H1 (cell line): Measurements from ENCODE around the gene LRRC4C.

Experiments used
- HDAC2 ChIP-seq, 2 experiments: fragments of 300-600 bp in 1 of 2; sonication (generic) in 1 of 2; IDR thresholded peaks; 2 replicates each; pipeline ENCODE4 v1.6.1; 2011 to 2012; ENCODE audit warnings: low read depth in 2 of 2, low read length in 2 of 2, mild to moderate bottlenecking in 2 of 2, moderate library complexity in 2 of 2, borderline replicate concordance in 1 of 2, inconsistent platforms in 1 of 2
- KDM1A ChIP-seq: fragments of 200-600, 300-600 bp; sonication (generic); IDR thresholded peaks from 2 replicates; pipeline ENCODE4 v1.7.1; 2016; ENCODE audit warnings: mild to moderate bottlenecking, low read length, borderline replicate concordance
- PHF8 ChIP-seq: fragments of 200-600 bp; sonication (generic); conservative IDR thresholded peaks from 2 replicates; pipeline ENCODE4 v1.7.1; 2012; ENCODE audit warnings: low read depth, mild to moderate bottlenecking, inconsistent platforms, low read length, moderate library complexity
- POLR2A ChIP-seq, 2 experiments: IDR thresholded peaks; 1 replicate in 1 of 2; 2 replicates in 1 of 2; pipeline ENCODE4 v1.6.1; 2011; ENCODE audit warnings: low read depth in 2 of 2, low read length in 2 of 2, mild to moderate bottlenecking in 2 of 2; ENCODE audit errors: control extremely low read depth in 1 of 2
- POLR2AphosphoS5 ChIP-seq: IDR thresholded peaks from 2 replicates; pipeline ENCODE4 v1.6.1; 2011; ENCODE audit warnings: low read depth, low read length
- RAD21 ChIP-seq, 2 experiments: IDR thresholded peaks in 1 of 2; conservative IDR thresholded peaks in 1 of 2; 2 replicates each; pipeline ENCODE4 v1.6.1; 2011; ENCODE audit warnings: low read depth in 2 of 2, low read length in 2 of 2, improper control_type of control experiment in 1 of 2, inconsistent platforms in 1 of 2, mild to moderate bottlenecking in 1 of 2, moderate library complexity in 1 of 2
- RXRA ChIP-seq: IDR thresholded peaks from 2 replicates; pipeline ENCODE4 v1.6.1; 2011; ENCODE audit warnings: low read depth, mild to moderate bottlenecking, low read length, moderate library complexity; ENCODE audit not compliant: insufficient read depth
- SIN3A ChIP-seq, 2 experiments: IDR thresholded peaks in 1 of 2; conservative IDR thresholded peaks in 1 of 2; 2 replicates each; pipeline ENCODE4 v1.6.1; 2011 to 2012; ENCODE audit warnings: low read length in 2 of 2, improper control_type of control experiment in 1 of 2, low read depth in 1 of 2, mild to moderate bottlenecking in 1 of 2
- SP4 ChIP-seq: IDR thresholded peaks from 2 replicates; pipeline ENCODE4 v1.6.1; 2012; ENCODE audit warnings: low read length, inconsistent platforms
- SRF ChIP-seq: IDR thresholded peaks from 2 replicates; pipeline ENCODE4 v1.6.1; 2011; ENCODE audit warnings: mild to moderate bottlenecking, low read depth, low read length, moderate library complexity
- TAF1 ChIP-seq: IDR thresholded peaks from 2 replicates; pipeline ENCODE4 v1.6.1; 2011; ENCODE audit warnings: mild to moderate bottlenecking, low read depth, low read length
- TF ChIP-seq, protein P1 (sequence below): IDR thresholded peaks from 2 replicates; pipeline ENCODE4 v1.6.1; 2012; ENCODE audit warnings: low read length, inconsistent platforms
- TF ChIP-seq, protein P2 (sequence below), 3 experiments: IDR thresholded peaks; 1 replicate in 2 of 3; 2 replicates in 1 of 3; pipeline versions ENCODE4 v1.5.1 to v1.6.1; 2011; ENCODE audit warnings: low read length in 3 of 3, mild to moderate bottlenecking in 3 of 3, inconsistent platforms in 2 of 3, low read depth in 1 of 3, moderate library complexity in 1 of 3; ENCODE audit not compliant: insufficient read depth in 1 of 3; ENCODE audit errors: control extremely low read depth in 1 of 3
- TF ChIP-seq, protein P3 (sequence below): IDR thresholded peaks from 2 replicates; pipeline ENCODE4 v1.6.1; 2012; ENCODE audit warnings: inconsistent platforms

DNA sequence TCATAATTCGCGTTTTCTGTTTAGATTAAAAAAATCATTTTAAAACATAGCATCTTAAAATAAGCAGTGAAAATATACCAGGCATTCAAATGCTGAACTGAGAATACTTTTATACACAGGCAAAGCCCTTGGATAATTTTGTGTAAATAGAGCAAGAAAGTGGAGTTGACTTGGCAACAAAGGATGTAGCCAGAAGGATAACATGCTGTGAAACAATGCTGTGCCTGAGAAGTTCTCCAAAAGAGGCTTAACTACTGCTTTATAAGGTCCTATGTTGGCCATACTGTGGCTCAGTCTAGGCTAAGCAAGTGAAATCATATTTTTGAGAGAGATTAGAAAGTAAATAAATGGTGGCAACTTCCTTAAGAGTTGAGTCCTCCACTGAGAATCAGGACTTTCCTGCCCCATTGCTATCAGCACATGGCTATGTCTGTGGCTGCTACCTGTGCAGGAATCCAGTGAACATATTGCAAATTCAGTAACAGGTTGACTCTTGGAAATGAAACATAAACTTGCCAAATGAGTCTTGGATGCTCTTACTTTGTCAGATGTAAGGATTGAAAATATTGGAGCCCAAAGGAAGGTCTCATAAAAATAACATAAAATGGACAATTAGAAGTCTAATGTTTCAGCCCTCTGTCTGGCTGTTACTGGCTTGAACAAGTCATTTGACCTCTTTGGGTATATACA, 448.9 kb downstream of the LRRC4C start:
- no peak for TF ChIP-seq POLR2A (IDR thresholded peaks at IDR 0.05; ENCODE audit: control extremely low read depth in 1 of 2, low read depth in 2 of 2, low read length in 2 of 2)
- no peak for TF ChIP-seq RXRA
- TF ChIP-seq HDAC2 (IDR thresholded peaks at IDR 0.05; ENCODE audit: borderline replicate concordance in 1 of 2, low read depth in 2 of 2, low read length in 2 of 2): no peak
- TF ChIP-seq SP4: no peak
- TF ChIP-seq, protein P1, sequence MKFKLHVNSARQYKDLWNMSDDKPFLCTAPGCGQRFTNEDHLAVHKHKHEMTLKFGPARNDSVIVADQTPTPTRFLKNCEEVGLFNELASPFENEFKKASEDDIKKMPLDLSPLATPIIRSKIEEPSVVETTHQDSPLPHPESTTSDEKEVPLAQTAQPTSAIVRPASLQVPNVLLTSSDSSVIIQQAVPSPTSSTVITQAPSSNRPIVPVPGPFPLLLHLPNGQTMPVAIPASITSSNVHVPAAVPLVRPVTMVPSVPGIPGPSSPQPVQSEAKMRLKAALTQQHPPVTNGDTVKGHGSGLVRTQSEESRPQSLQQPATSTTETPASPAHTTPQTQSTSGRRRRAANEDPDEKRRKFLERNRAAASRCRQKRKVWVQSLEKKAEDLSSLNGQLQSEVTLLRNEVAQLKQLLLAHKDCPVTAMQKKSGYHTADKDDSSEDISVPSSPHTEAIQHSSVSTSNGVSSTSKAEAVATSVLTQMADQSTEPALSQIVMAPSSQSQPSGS: no peak
- TF ChIP-seq, protein P2, sequence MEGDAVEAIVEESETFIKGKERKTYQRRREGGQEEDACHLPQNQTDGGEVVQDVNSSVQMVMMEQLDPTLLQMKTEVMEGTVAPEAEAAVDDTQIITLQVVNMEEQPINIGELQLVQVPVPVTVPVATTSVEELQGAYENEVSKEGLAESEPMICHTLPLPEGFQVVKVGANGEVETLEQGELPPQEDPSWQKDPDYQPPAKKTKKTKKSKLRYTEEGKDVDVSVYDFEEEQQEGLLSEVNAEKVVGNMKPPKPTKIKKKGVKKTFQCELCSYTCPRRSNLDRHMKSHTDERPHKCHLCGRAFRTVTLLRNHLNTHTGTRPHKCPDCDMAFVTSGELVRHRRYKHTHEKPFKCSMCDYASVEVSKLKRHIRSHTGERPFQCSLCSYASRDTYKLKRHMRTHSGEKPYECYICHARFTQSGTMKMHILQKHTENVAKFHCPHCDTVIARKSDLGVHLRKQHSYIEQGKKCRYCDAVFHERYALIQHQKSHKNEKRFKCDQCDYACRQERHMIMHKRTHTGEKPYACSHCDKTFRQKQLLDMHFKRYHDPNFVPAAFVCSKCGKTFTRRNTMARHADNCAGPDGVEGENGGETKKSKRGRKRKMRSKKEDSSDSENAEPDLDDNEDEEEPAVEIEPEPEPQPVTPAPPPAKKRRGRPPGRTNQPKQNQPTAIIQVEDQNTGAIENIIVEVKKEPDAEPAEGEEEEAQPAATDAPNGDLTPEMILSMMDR (IDR thresholded peaks at IDR 0.05; ENCODE audit: control extremely low read depth in 1 of 3, insufficient read depth in 1 of 3, low read depth in 1 of 3, low read length in 3 of 3): no peak
- TF ChIP-seq TAF1: no peak
- TF ChIP-seq SIN3A (conservative IDR thresholded peaks at IDR 0.05 in 1 of 2, IDR thresholded peaks at IDR 0.05 in 1 of 2; ENCODE audit: low read depth in 1 of 2, low read length in 2 of 2): no peak
- no peak for TF ChIP-seq PHF8
- TF ChIP-seq POLR2AphosphoS5: no peak
- no peak for TF ChIP-seq KDM1A
- TF ChIP-seq, protein P3, sequence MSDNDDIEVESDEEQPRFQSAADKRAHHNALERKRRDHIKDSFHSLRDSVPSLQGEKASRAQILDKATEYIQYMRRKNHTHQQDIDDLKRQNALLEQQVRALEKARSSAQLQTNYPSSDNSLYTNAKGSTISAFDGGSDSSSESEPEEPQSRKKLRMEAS: no peak
- no peak for TF ChIP-seq SRF
- no peak for TF ChIP-seq RAD21 (IDR thresholded peaks at IDR 0.05 in 1 of 2, conservative IDR thresholded peaks at IDR 0.05 in 1 of 2; ENCODE audit: low read depth in 2 of 2, low read length in 2 of 2)
